Loucy (cell line): Measurements from ENCODE around the gene ZFP1.

ENCODE experiments used
- EZH2phosphoT487 ChIP-seq: fragments of 200-600 bp; IDR thresholded peaks from 2 replicates; pipeline ENCODE4 v1.6.1; 2018; ENCODE audit warnings: antibody characterized with exemption, mild to moderate bottlenecking, moderate library complexity, borderline replicate concordance
- TF ChIP-seq, protein P1 (sequence below): fragments of 200-600 bp; sonication (generic); conservative IDR thresholded peaks from 2 replicates; pipeline ENCODE4 v1.5.1; 2014; ENCODE audit warnings: mild to moderate bottlenecking, antibody characterized with exemption, low read length

DNA sequence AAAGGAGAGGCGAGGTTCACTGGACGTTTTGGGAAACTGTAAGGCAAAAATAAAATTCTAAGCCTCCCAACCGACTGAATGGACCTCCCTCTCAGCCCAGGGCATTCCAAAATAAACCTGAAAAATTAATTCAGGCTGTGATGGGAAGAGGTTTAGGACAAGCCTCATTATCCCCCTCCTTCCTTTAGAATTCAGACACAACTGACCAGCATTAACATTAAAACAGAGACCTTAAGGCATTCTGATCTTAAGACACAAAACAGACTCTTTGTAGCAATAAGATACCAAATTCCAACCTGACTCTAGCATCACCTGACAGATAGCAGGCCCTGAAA is 31.4 kb upstream of the ZFP1 start:
- TF ChIP-seq, protein P1, sequence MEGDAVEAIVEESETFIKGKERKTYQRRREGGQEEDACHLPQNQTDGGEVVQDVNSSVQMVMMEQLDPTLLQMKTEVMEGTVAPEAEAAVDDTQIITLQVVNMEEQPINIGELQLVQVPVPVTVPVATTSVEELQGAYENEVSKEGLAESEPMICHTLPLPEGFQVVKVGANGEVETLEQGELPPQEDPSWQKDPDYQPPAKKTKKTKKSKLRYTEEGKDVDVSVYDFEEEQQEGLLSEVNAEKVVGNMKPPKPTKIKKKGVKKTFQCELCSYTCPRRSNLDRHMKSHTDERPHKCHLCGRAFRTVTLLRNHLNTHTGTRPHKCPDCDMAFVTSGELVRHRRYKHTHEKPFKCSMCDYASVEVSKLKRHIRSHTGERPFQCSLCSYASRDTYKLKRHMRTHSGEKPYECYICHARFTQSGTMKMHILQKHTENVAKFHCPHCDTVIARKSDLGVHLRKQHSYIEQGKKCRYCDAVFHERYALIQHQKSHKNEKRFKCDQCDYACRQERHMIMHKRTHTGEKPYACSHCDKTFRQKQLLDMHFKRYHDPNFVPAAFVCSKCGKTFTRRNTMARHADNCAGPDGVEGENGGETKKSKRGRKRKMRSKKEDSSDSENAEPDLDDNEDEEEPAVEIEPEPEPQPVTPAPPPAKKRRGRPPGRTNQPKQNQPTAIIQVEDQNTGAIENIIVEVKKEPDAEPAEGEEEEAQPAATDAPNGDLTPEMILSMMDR = no peak
- no peak for TF ChIP-seq EZH2phosphoT487
